IMR-90 (cell line): ENCODE data around the gene ZNF521. TPM values are rescaled to one million over a fixed set of nuclear protein-coding genes. Genes with fewer than 3 reads are reported as not detected.

Experiments
- ATAC-seq: fragments of 200-7000 bp; cut with Tn5 transposase; 2 replicates; pipeline ENCODE4 v1.9.1; 2020; ENCODE audit warnings: low read depth, mild to moderate bottlenecking, moderate library complexity
- BruUV-seq: library from RNA; stranded (reverse); fragments of 400-500 nt; replicated peaks from 2 replicates; lab custom pipeline; 2021; lab: Mats Ljungman, UMichigan
- CTCF ChIA-PET: fragments of 300-600 bp; formaldehyde crosslinking; extraction: SDS; loops from one replicate; lab custom pipeline; 2021; ENCODE audit warnings: antibody characterized with exemption; lab: Yijun Ruan, JAX
- POLR2A ChIA-PET: fragments of 300-600 bp; sonication (Branson Sonifier 250); formaldehyde crosslinking; loops from one replicate; lab custom pipeline; 2022; ENCODE audit warnings: antibody characterized with exemption; ENCODE audit not compliant: unreplicated experiment; lab: Charles Lee
- DNase-seq: peaks from one replicate; pipeline ENCODE4 v3.0.0; 2013
- H2AFZ ChIP-seq: replicated peaks from 2 replicates; pipeline ENCODE3; 2013; ENCODE audit warnings: low read length, mild to moderate bottlenecking; ENCODE audit not compliant: poor library complexity
- H2AK5ac ChIP-seq: 2 replicates; pipeline ENCODE4 v1.6.1; 2013; ENCODE audit warnings: low read depth, low read length, inconsistent platforms
- H2AK9ac ChIP-seq: replicated peaks from 2 replicates; pipeline ENCODE3; 2013; ENCODE audit warnings: mild to moderate bottlenecking, low read depth, low read length, moderate library complexity; ENCODE audit not compliant: poor library complexity
- H2BK120ac ChIP-seq: 2 replicates; pipeline ENCODE4 v1.6.1; 2013; ENCODE audit warnings: low read depth, low read length, inconsistent platforms
- H2BK15ac ChIP-seq: 3 replicates; pipeline ENCODE4 v1.6.1; 2013; ENCODE audit warnings: low read depth, low read length, inconsistent platforms
- H2BK20ac ChIP-seq: 2 replicates; pipeline ENCODE4 v1.6.1; 2013; ENCODE audit warnings: low read depth, mild to moderate bottlenecking, inconsistent platforms, low read length, moderate library complexity
- H2BK5ac ChIP-seq: 2 replicates; pipeline ENCODE4 v1.6.1; 2013; ENCODE audit warnings: mild to moderate bottlenecking, low read depth, low read length, inconsistent platforms; ENCODE audit not compliant: poor library complexity, severe bottlenecking
- H3K14ac ChIP-seq: replicated peaks from 2 replicates; pipeline ENCODE4 v1.6.1; 2013; ENCODE audit warnings: low read depth, low read length, inconsistent platforms
- H3K18ac ChIP-seq: 2 replicates; pipeline ENCODE4 v1.6.1; 2013; ENCODE audit warnings: low read depth, low read length, control low read depth
- H3K23ac ChIP-seq: 2 replicates; pipeline ENCODE4 v1.6.1; 2013; ENCODE audit warnings: low read depth, low read length, inconsistent platforms
- H3K27ac ChIP-seq: 2 replicates; pipeline ENCODE4 v1.5.1; 2013; ENCODE audit warnings: mild to moderate bottlenecking, control low read depth, low read length; ENCODE audit not compliant: insufficient read depth
- H3K27me3 ChIP-seq: 2 replicates; pipeline ENCODE4 v1.6.1; 2013; ENCODE audit warnings: low read length; ENCODE audit not compliant: control insufficient read depth, insufficient read depth
- H3K36me3 ChIP-seq: 2 replicates; pipeline ENCODE4 v1.6.1; 2013; ENCODE audit warnings: low read length, mixed read lengths; ENCODE audit not compliant: control insufficient read depth, insufficient read depth
- H3K4ac ChIP-seq: 2 replicates; pipeline ENCODE4 v1.6.1; 2013; ENCODE audit warnings: low read depth, low read length, inconsistent platforms
- H3K4me1 ChIP-seq: 2 replicates; pipeline ENCODE4 v1.6.1; 2013; ENCODE audit warnings: low read length, mixed read lengths; ENCODE audit not compliant: control insufficient read depth, insufficient read depth
- H3K4me2 ChIP-seq: 2 replicates; pipeline ENCODE4 v1.6.1; 2013; ENCODE audit warnings: low read depth, mild to moderate bottlenecking, control low read depth, low read length, moderate library complexity
- H3K4me3 ChIP-seq: 2 replicates; pipeline ENCODE4 v1.5.1; 2013; ENCODE audit warnings: low read depth, mild to moderate bottlenecking, control low read depth, low read length, moderate library complexity; ENCODE audit not compliant: insufficient read depth
- H3K56ac ChIP-seq: 2 replicates; pipeline ENCODE4 v1.6.1; 2013; ENCODE audit warnings: low read length, inconsistent platforms; ENCODE audit not compliant: insufficient read depth; ENCODE audit errors: extremely low read depth
- H3K79me1 ChIP-seq, 2 experiments: 2 replicates each; pipeline ENCODE4 v1.6.1; 2013; ENCODE audit warnings: low read length in 2 of 2, inconsistent platforms in 1 of 2, low read depth in 1 of 2
- H3K9ac ChIP-seq: 2 replicates; pipeline ENCODE4 v1.6.1; 2013; ENCODE audit warnings: low read depth, low read length, control low read depth
- H3K9me1 ChIP-seq: 2 replicates; pipeline ENCODE4 v1.6.1; 2013; ENCODE audit warnings: low read length, inconsistent platforms; ENCODE audit not compliant: insufficient read depth
- H3K9me3 ChIP-seq: 2 replicates; pipeline ENCODE4 v1.6.1; 2013; ENCODE audit warnings: low read length; ENCODE audit not compliant: control insufficient read depth, insufficient read depth
- H4K20me1 ChIP-seq: 2 replicates; pipeline ENCODE4 v1.6.1; 2013; ENCODE audit warnings: low read length, inconsistent platforms; ENCODE audit not compliant: insufficient read depth
- H4K5ac ChIP-seq: 2 replicates; pipeline ENCODE4 v1.6.1; 2013; ENCODE audit warnings: mild to moderate bottlenecking, low read depth, low read length, control low read depth
- H4K8ac ChIP-seq, 2 experiments: 2 replicates each; pipeline ENCODE4 v1.6.1; 2013; ENCODE audit warnings: low read depth in 2 of 2, low read length in 2 of 2, control low read depth in 1 of 2, inconsistent platforms in 1 of 2
- H4K91ac ChIP-seq: 2 replicates; pipeline ENCODE4 v1.6.1; 2013; ENCODE audit warnings: low read depth, low read length, inconsistent platforms; ENCODE audit not compliant: insufficient read depth
- NFE2L2 ChIP-seq: fragments of 150-350 bp; IDR thresholded peaks from 2 replicates; pipeline ENCODE4 v1.6.1; 2016; ENCODE audit warnings: low read depth, mild to moderate bottlenecking, low read length
- POLR2A ChIP-seq: IDR thresholded peaks from 2 replicates; pipeline ENCODE4 v1.6.1; 2012; ENCODE audit warnings: mild to moderate bottlenecking, low read depth, low read length
- RFX5 ChIP-seq: IDR thresholded peaks from 2 replicates; pipeline ENCODE4 v1.8.0; 2012; ENCODE audit warnings: low read depth, mild to moderate bottlenecking, low read length, moderate library complexity
- WGBS, 2 experiments: methylation state at CpG; one replicate each; pipeline versions ENCODE4 v1.1.5 to v1.1.7; 2013; ENCODE audit warnings: missing lambda C conversion rate in 2 of 2; ENCODE audit not compliant: insufficient read length in 1 of 2; ENCODE audit errors: extremely low coverage in 2 of 2; 5-methylcytosine and 5-hydroxymethylcytosine counted together
- dilution Hi-C: fragments of 300-500 bp; cut with HindIII; formaldehyde crosslinking; loops from one replicate; pipeline ENCODE4 v1.14.3; 2018; ENCODE audit warnings: low sequenced_read_pairs; ENCODE audit not compliant: unreplicated experiment
- in situ Hi-C: fragments of 300-500 bp; cut with MboI; formaldehyde crosslinking; loops from 3 replicates; pipeline ENCODE4 v1.14.3; 2019; ENCODE audit warnings: low sequenced_read_pairs, inconsistent platforms, mixed read lengths
- intact Hi-C: fragments of 100-400 bp; cut with micrococcal nuclease; formaldehyde crosslinking; loops from 2 replicates; pipeline ENCODE4 v1.10.0; 2022
- polyA plus RNA-seq, 3 experiments: library from polyadenylated mRNA; depleted of rRNA; stranded (reverse); fragments of >200 nt; gene quantifications; 2 replicates each; pipeline ENCODE4 v1.2.3, GENCODE V29; 2012; ENCODE audit warnings: low replicate concordance in 1 of 3
- total RNA-seq: library from RNA; depleted of rRNA; stranded (reverse); fragments of >200 nt; gene quantifications from 2 replicates; pipeline ENCODE4 v1.2.3, GENCODE V29; 2012
- TF ChIP-seq, protein P1 (sequence below): conservative IDR thresholded peaks from 2 replicates; pipeline ENCODE4 v1.5.1; 2012; ENCODE audit warnings: mild to moderate bottlenecking, low read depth, low read length, improper control_type of control experiment
- TF ChIP-seq, protein P2 (sequence below): fragments of 150-350 bp; IDR thresholded peaks from 2 replicates; pipeline ENCODE4 v1.6.1; 2017; ENCODE audit warnings: mild to moderate bottlenecking, antibody characterized with exemption, low read length, low read depth

Gene ZNF521
- total and polyA plus RNA-seq, 2 of the 4 experiments (the other 2 are of a cell fraction), result 21.5 to 59.3 TPM

DNA sequence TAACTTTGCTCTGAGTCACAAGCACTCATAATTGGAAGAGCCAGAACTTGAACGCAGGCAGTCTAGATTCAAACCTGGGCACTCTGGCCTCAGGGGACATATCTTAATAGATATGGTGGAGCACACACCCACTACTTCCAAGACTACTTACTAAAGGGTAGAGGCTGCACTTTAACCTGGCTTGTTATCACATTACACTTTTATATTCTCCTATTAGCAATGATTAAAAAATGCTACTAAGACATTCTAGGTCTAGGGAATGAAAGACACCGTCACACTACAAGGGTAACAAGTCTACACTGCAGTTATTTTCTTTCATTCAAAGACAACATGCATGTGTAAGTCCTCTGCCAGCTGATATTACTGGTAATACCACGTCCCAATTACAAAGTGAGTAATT, 258.8 kb downstream of the ZNF521 start:
- WGBS, 2 experiments, result no CpG with 5 or more reads among the region's 3 CpGs
- no peak overlapping the region for H3K9ac ChIP-seq
- H3K18ac ChIP-seq, result no peak overlapping the region
- no peak overlapping the region for H3K4me3 ChIP-seq
- H2BK15ac ChIP-seq, result no peak overlapping the region
- ChIA-PET CTCF (no interaction called here), POLR2A (no interaction called here)
- in situ Hi-C loops (no loop called here), intact Hi-C loops (no loop called here), dilution Hi-C loops (no loop called here)
- no peak overlapping the region for H4K5ac ChIP-seq
- peaks cover 13% of the 10 kb centered on the region for H3K4me1 ChIP-seq
- H2BK120ac ChIP-seq, result no peak overlapping the region
- H2BK5ac ChIP-seq, result no peak overlapping the region
- peaks cover 3% of the 10 kb centered on the region; the same call in 1 of the 2 replicates for H4K20me1 ChIP-seq
- no peak overlapping the region for H2AK9ac ChIP-seq
- H3K36me3 ChIP-seq, result peaks cover 13% of the 10 kb centered on the region
- no peaks in the 10 kb centered on the region for H3K27me3 ChIP-seq
- H3K23ac ChIP-seq, result no peak overlapping the region
- no peak overlapping the region for H3K4ac ChIP-seq
- H4K91ac ChIP-seq, result no peak overlapping the region
- DNase-seq, result no peak
- peaks cover 4% of the 10 kb centered on the region for H3K9me1 ChIP-seq
- no peak overlapping the region for H4K8ac ChIP-seq
- no peak overlapping the region for H2BK20ac ChIP-seq
- H3K79me1 ChIP-seq, result peaks cover 7 to 14% of the 10 kb centered on the region in 2 experiments; a peak in 3 of 4 replicates
- no peaks in the 10 kb centered on the region for H3K9me3 ChIP-seq
- no peak overlapping the region for H2AK5ac ChIP-seq
- no peak overlapping the region for H3K4me2 ChIP-seq
- no peak for ATAC-seq
- BruUV-seq, result no TSS peak
- no peak overlapping the region for H3K56ac ChIP-seq
- TF ChIP-seq, protein P1, sequence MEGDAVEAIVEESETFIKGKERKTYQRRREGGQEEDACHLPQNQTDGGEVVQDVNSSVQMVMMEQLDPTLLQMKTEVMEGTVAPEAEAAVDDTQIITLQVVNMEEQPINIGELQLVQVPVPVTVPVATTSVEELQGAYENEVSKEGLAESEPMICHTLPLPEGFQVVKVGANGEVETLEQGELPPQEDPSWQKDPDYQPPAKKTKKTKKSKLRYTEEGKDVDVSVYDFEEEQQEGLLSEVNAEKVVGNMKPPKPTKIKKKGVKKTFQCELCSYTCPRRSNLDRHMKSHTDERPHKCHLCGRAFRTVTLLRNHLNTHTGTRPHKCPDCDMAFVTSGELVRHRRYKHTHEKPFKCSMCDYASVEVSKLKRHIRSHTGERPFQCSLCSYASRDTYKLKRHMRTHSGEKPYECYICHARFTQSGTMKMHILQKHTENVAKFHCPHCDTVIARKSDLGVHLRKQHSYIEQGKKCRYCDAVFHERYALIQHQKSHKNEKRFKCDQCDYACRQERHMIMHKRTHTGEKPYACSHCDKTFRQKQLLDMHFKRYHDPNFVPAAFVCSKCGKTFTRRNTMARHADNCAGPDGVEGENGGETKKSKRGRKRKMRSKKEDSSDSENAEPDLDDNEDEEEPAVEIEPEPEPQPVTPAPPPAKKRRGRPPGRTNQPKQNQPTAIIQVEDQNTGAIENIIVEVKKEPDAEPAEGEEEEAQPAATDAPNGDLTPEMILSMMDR, result no peak
- TF ChIP-seq, protein P2, sequence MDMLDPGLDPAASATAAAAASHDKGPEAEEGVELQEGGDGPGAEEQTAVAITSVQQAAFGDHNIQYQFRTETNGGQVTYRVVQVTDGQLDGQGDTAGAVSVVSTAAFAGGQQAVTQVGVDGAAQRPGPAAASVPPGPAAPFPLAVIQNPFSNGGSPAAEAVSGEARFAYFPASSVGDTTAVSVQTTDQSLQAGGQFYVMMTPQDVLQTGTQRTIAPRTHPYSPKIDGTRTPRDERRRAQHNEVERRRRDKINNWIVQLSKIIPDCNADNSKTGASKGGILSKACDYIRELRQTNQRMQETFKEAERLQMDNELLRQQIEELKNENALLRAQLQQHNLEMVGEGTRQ, result no peak
- no peak for TF ChIP-seq RFX5
- TF ChIP-seq NFE2L2, result no peak
- TF ChIP-seq POLR2A, result no peak
- no peak overlapping the region for H3K27ac ChIP-seq
- no peak overlapping the region for H3K14ac ChIP-seq
- H2AFZ ChIP-seq, result no peak overlapping the region
